ENCODE data around the gene CCDC157. TPM values are rescaled to one million over a fixed set of nuclear protein-coding genes. Genes with fewer than 3 reads are reported as not detected.
"Not testable (repeated sequence)": the region's sequence is repeated elsewhere in the genome, so short reads cannot be mapped to it uniquely, and the experiment has no call there.

Gene CCDC157
- total and polyA plus RNA-seq, 3 experiments from 2014 or later: 1.4 to 2.9 (median 2.7) TPM

GRCh38 chr22:30402028-30402765, 45.4 kb downstream of the CCDC157 start:
- no peak for DNase-seq
- no peaks in the 10 kb centered on the region for H3K9me3 ChIP-seq (ENCODE audit: low read length)
- no peaks in the 10 kb centered on the region for H3K36me3 ChIP-seq (ENCODE audit: insufficient read depth, low read length)
- H3K4me3 ChIP-seq (ENCODE audit: low read length): no peak overlapping the region
- Mint-ChIP-seq H3K4me1 (peaks cover 17% of the 10 kb centered on the region in 3 donors), H3K9me3 (no peaks in the 10 kb centered on the region), H3K36me3 (peaks cover 0 to 3% (median 0%) of the 10 kb centered on the region in 3 donors), H3K27ac (peak overlapping the region in 1 of 8 donors; percentile 44), H3K4me3 (no peak overlapping the region), H3K27me3 (peaks cover 6 to 10% of the 10 kb centered on the region in 2 donors)
- POLR2A ChIA-PET: no interaction called here
- CTCF ChIA-PET: interaction anchor here (1.1 kb wide), 1 partner anchor 11 kb away, joined by 5 read pairs; no protein-coding TSS in a partner anchor
- no peak overlapping the region for H3K27ac ChIP-seq (ENCODE audit: low read depth, low read length)
- peaks cover 18% of the 10 kb centered on the region for H3K4me1 ChIP-seq (ENCODE audit: insufficient read depth, low read length)
- peaks cover 6% of the 10 kb centered on the region for H3K27me3 ChIP-seq (ENCODE audit: insufficient read depth, low read length, poor library complexity, severe bottlenecking)

GRCh38 chr22:30402766-30403104, 45.9 kb downstream of the CCDC157 start:
- peaks cover 14% of the 10 kb centered on the region in 3 donors for H3K4me1 Mint-ChIP-seq
- CTCF ChIA-PET; H3K9me3 Mint-ChIP-seq; H3K36me3 Mint-ChIP-seq; DNase-seq; H3K4me3 Mint-ChIP-seq; H3K36me3 ChIP-seq (ENCODE audit: insufficient read depth, low read length); H3K4me3 ChIP-seq (ENCODE audit: low read length); H3K27ac ChIP-seq (ENCODE audit: low read depth, low read length); H3K27me3 Mint-ChIP-seq; H3K27me3 ChIP-seq (ENCODE audit: insufficient read depth, low read length, poor library complexity, severe bottlenecking); H3K27ac Mint-ChIP-seq; H3K9me3 ChIP-seq (ENCODE audit: low read length): not testable (repeated sequence)
- POLR2A ChIA-PET: interaction anchor here (1.0 kb wide), 1 partner anchor 22 kb away, joined by 3 read pairs; no protein-coding TSS in a partner anchor
- H3K4me1 ChIP-seq (ENCODE audit: insufficient read depth, low read length): peaks cover 13% of the 10 kb centered on the region

- Histone ChIP-seq H3K4me3 (ENCODE audit: low read length) (no peak overlapping the region), H3K4me1 (ENCODE audit: insufficient read depth, low read length) (no peaks in the 10 kb centered on the region), H3K27ac (ENCODE audit: low read depth, low read length) (no peak overlapping the region), H3K27me3 (ENCODE audit: insufficient read depth, low read length, poor library complexity, severe bottlenecking) (no peaks in the 10 kb centered on the region), H3K9me3 (ENCODE audit: low read length) (no peaks in the 10 kb centered on the region), H3K36me3 (ENCODE audit: insufficient read depth, low read length) (no peaks in the 10 kb centered on the region)
- no peak for DNase-seq
- H3K36me3 Mint-ChIP-seq: peaks cover 0 to 4% (median 2%) of the 10 kb centered on the region in 3 donors
- peak overlapping the region in 3 of 8 donors; percentile 43 to 50 (median 46) for H3K27ac Mint-ChIP-seq
- CTCF ChIA-PET: no interaction called here
- no peaks in the 10 kb centered on the region for H3K27me3 Mint-ChIP-seq
- no peaks in the 10 kb centered on the region for H3K4me1 Mint-ChIP-seq
- no peak overlapping the region for H3K4me3 Mint-ChIP-seq
- no peaks in the 10 kb centered on the region for H3K9me3 Mint-ChIP-seq
- POLR2A ChIA-PET: no interaction called here
Observed at GRCh38 chr22:30404307-30404706, 47.5 kb downstream of the CCDC157 start.

- Mint-ChIP-seq H3K27me3 (no peaks in the 10 kb centered on the region), H3K36me3 (peaks cover 0 to 6% (median 3%) of the 10 kb centered on the region in 3 donors), H3K4me3 (no peak overlapping the region), H3K9me3 (no peaks in the 10 kb centered on the region), H3K4me1 (no peaks in the 10 kb centered on the region), H3K27ac (peak overlapping the region in 1 of 8 donors; percentile 43)
- H3K36me3 ChIP-seq (ENCODE audit: insufficient read depth, low read length): no peaks in the 10 kb centered on the region
- H3K4me3 ChIP-seq (ENCODE audit: low read length): no peak overlapping the region
- H3K9me3 ChIP-seq (ENCODE audit: low read length): no peaks in the 10 kb centered on the region
- CTCF ChIA-PET: interaction anchor here (0.9 to 1.7 kb wide), 3 partner anchors 21 to 115 kb away, joined by 3 read pairs; no protein-coding TSS in a partner anchor
- POLR2A ChIA-PET: no interaction called here
- no peaks in the 10 kb centered on the region for H3K4me1 ChIP-seq (ENCODE audit: insufficient read depth, low read length)
- no peaks in the 10 kb centered on the region for H3K27me3 ChIP-seq (ENCODE audit: insufficient read depth, low read length, poor library complexity, severe bottlenecking)
- no peak for DNase-seq
- no peak overlapping the region for H3K27ac ChIP-seq (ENCODE audit: low read depth, low read length)
Observed at GRCh38 chr22:30405731-30406130, 48.9 kb downstream of the CCDC157 start.

GRCh38 chr22:30406400-30406799, 49.6 kb downstream of the CCDC157 start:
- H3K27me3 Mint-ChIP-seq: no peaks in the 10 kb centered on the region
- H3K9me3 Mint-ChIP-seq: no peaks in the 10 kb centered on the region
- H3K36me3 ChIP-seq (ENCODE audit: insufficient read depth, low read length): no peaks in the 10 kb centered on the region
- DNase-seq: no peak
- no peaks in the 10 kb centered on the region for H3K4me1 ChIP-seq (ENCODE audit: insufficient read depth, low read length)
- peak overlapping the region in 2 of 8 donors; percentile 55 to 59 for H3K27ac Mint-ChIP-seq
- no peaks in the 10 kb centered on the region for H3K9me3 ChIP-seq (ENCODE audit: low read length)
- H3K27me3 ChIP-seq (ENCODE audit: insufficient read depth, low read length, poor library complexity, severe bottlenecking): no peaks in the 10 kb centered on the region
- ChIA-PET POLR2A (no interaction called here), CTCF (interaction anchor here (0.9 to 1.7 kb wide), 2 partner anchors 20 to 116 kb away, joined by 3 read pairs; no protein-coding TSS in a partner anchor)
- H3K4me1 Mint-ChIP-seq: no peaks in the 10 kb centered on the region
- H3K27ac ChIP-seq (ENCODE audit: low read depth, low read length): no peak overlapping the region
- H3K4me3 Mint-ChIP-seq: no peak overlapping the region
- no peak overlapping the region for H3K4me3 ChIP-seq (ENCODE audit: low read length)
- peaks cover 0 to 6% (median 5%) of the 10 kb centered on the region in 3 donors for H3K36me3 Mint-ChIP-seq

GRCh38 chr22:30408388-30409102, 51.7 kb downstream of the CCDC157 start:
- Histone ChIP-seq H3K9me3 (ENCODE audit: low read length) (no peaks in the 10 kb centered on the region), H3K27me3 (ENCODE audit: insufficient read depth, low read length, poor library complexity, severe bottlenecking) (no peaks in the 10 kb centered on the region), H3K36me3 (ENCODE audit: insufficient read depth, low read length) (no peaks in the 10 kb centered on the region), H3K4me1 (ENCODE audit: insufficient read depth, low read length) (peaks cover under 1% of the 10 kb centered on the region), H3K27ac (ENCODE audit: low read depth, low read length) (no peak overlapping the region), H3K4me3 (ENCODE audit: low read length) (no peak overlapping the region)
- Mint-ChIP-seq H3K27me3 (no peaks in the 10 kb centered on the region), H3K9me3 (no peaks in the 10 kb centered on the region), H3K4me3 (no peak overlapping the region), H3K27ac (peak overlapping the region in 1 of 8 donors; percentile 7), H3K36me3 (peaks cover 0 to 13% (median 8%) of the 10 kb centered on the region in 3 donors), H3K4me1 (no peaks in the 10 kb centered on the region)
- ChIA-PET CTCF (no interaction called here), POLR2A (no interaction called here)
- no peak for DNase-seq

- no peak overlapping the region for H3K4me3 ChIP-seq (ENCODE audit: low read length)
- no peak for DNase-seq
- H3K4me1 ChIP-seq (ENCODE audit: insufficient read depth, low read length): peaks cover 15% of the 10 kb centered on the region
- CTCF ChIA-PET: interaction anchor here (0.9 to 3.3 kb wide), 3 partner anchors 21 to 124 kb away, joined by 4 to 12 read pairs (median 7); partner anchors contain the start of gene RNF215
- H3K27ac ChIP-seq (ENCODE audit: low read depth, low read length): no peak overlapping the region
- H3K27me3 ChIP-seq (ENCODE audit: insufficient read depth, low read length, poor library complexity, severe bottlenecking): no peaks in the 10 kb centered on the region
- Mint-ChIP-seq H3K27me3 (no peaks in the 10 kb centered on the region), H3K36me3 (peaks cover 8 to 34% (median 18%) of the 10 kb centered on the region in 3 donors), H3K4me1 (no peaks in the 10 kb centered on the region), H3K27ac (no peak overlapping the region), H3K4me3 (no peak overlapping the region), H3K9me3 (no peaks in the 10 kb centered on the region)
- H3K9me3 ChIP-seq (ENCODE audit: low read length): no peaks in the 10 kb centered on the region
- POLR2A ChIA-PET: no interaction called here
- H3K36me3 ChIP-seq (ENCODE audit: insufficient read depth, low read length): no peaks in the 10 kb centered on the region
Observed at GRCh38 chr22:30411780-30412179, 55.0 kb downstream of the CCDC157 start.

GRCh38 chr22:30413001-30413400, 56.2 kb downstream of the CCDC157 start:
- Mint-ChIP-seq H3K4me1 (no peaks in the 10 kb centered on the region), H3K27me3 (no peaks in the 10 kb centered on the region), H3K4me3 (peak overlapping the region in 1 of 7 donors; percentile 11), H3K9me3 (no peaks in the 10 kb centered on the region), H3K36me3 (peaks cover 8 to 43% (median 19%) of the 10 kb centered on the region in 3 donors), H3K27ac (peak overlapping the region in 3 of 8 donors; percentile 3 to 70 (median 64))
- H3K9me3 ChIP-seq (ENCODE audit: low read length): no peaks in the 10 kb centered on the region
- H3K4me3 ChIP-seq (ENCODE audit: low read length): no peak overlapping the region
- no peak overlapping the region for H3K27ac ChIP-seq (ENCODE audit: low read depth, low read length)
- ChIA-PET POLR2A (no interaction called here), CTCF (interaction anchor here (0.7 to 3.3 kb wide), 4 partner anchors 8 to 125 kb away, joined by 3 to 12 read pairs (median 4); no protein-coding TSS in a partner anchor)
- no peaks in the 10 kb centered on the region for H3K36me3 ChIP-seq (ENCODE audit: insufficient read depth, low read length)
- no peak for DNase-seq
- H3K4me1 ChIP-seq (ENCODE audit: insufficient read depth, low read length): peaks cover 15% of the 10 kb centered on the region
- no peaks in the 10 kb centered on the region for H3K27me3 ChIP-seq (ENCODE audit: insufficient read depth, low read length, poor library complexity, severe bottlenecking)

All from CD8-positive, alpha-beta memory T cell (primary cell).